LNCaP clone FGC (cell line): ENCODE measurements around the gene TOMM70.

Source experiments
- DNase-seq: peaks from one replicate; pipeline ENCODE4 v3.0.0-alpha.2; 2011; ENCODE audit warnings: low read depth
- H3K4me3 ChIP-seq: 2 replicates; pipeline ENCODE4 v1.5.1; 2011; ENCODE audit warnings: mild to moderate bottlenecking, low read depth, low read length, control low read depth
- CTCF ChIP-seq: IDR thresholded peaks from 2 replicates; pipeline ENCODE4 v1.5.1; 2012; ENCODE audit warnings: mild to moderate bottlenecking; ENCODE audit not compliant: control insufficient read depth, insufficient read depth; ENCODE audit errors: extremely low read depth

Gene TOMM70

GRCh38 chr3:100368441-100368840 is 32.4 kb downstream of the TOMM70 start:
- no peak overlapping the region for H3K4me3 ChIP-seq
- no peak for DNase-seq
- TF ChIP-seq CTCF, result no peak

GRCh38 chr3:100366424-100366823 is 34.5 kb downstream of the TOMM70 start:
- no peak overlapping the region for H3K4me3 ChIP-seq
- no peak for DNase-seq
- TF ChIP-seq CTCF, result no peak

GRCh38 chr3:100364421-100364820 is 36.5 kb downstream of the TOMM70 start:
- no peak for DNase-seq
- no peak for TF ChIP-seq CTCF
- no peak overlapping the region for H3K4me3 ChIP-seq

- H3K4me3 ChIP-seq, result no peak overlapping the region
- DNase-seq, result no peak
- TF ChIP-seq CTCF, result no peak
These were observed 39.0 kb downstream of the TOMM70 start for GRCh38 chr3:100361897-100362296.

- no peak for DNase-seq
- no peak for TF ChIP-seq CTCF
These were observed 40.0 kb downstream of the TOMM70 start for GRCh38 chr3:100360757-100361496.

GRCh38 chr3:100359035-100359434 is 41.9 kb downstream of the TOMM70 start:
- DNase-seq, result no peak
- TF ChIP-seq CTCF, result no peak
- no peak overlapping the region for H3K4me3 ChIP-seq

More at GRCh38 chr3:100360757-100361496, 40.0 kb downstream of the TOMM70 start:
- no peak overlapping the region for H3K4me3 ChIP-seq

- TF ChIP-seq CTCF, result no peak
- H3K4me3 ChIP-seq, result no peak overlapping the region
- no peak for DNase-seq
These were observed 42.5 kb downstream of the TOMM70 start for GRCh38 chr3:100358413-100358812.
